Bronchial epithelial cell (primary cell): ENCODE measurements around the gene METTL25B. TPM values are rescaled to one million over a fixed set of nuclear protein-coding genes. Genes with fewer than 3 reads are reported as not detected.

Experiments
- DNase-seq: peaks from one replicate; pipeline ENCODE4 v3.0.0-alpha.2; 2010; ENCODE audit warnings: low read depth
- FAIRE-seq: peaks from 2 replicates; lab custom pipeline; 2011; peaks lifted over from hg19 to GRCh38; lab: Jason Lieb, UNC
- H3K27me3 ChIP-seq: 2 replicates; pipeline ENCODE4 v1.5.1; 2011; ENCODE audit warnings: low read length; ENCODE audit not compliant: control insufficient read depth, insufficient read depth
- H3K36me3 ChIP-seq: 2 replicates; pipeline ENCODE4 v1.5.1; 2011; ENCODE audit warnings: low read length; ENCODE audit not compliant: control insufficient read depth, insufficient read depth
- H3K4me3 ChIP-seq: 2 replicates; pipeline ENCODE4 v1.5.1; 2011; ENCODE audit warnings: mild to moderate bottlenecking, low read depth, low read length, control low read depth
- total RNA-seq: library from RNA; depleted of rRNA; stranded (reverse); fragments of >200 nt; gene quantifications from 2 replicates; pipeline ENCODE4 v1.2.1, GENCODE V29; 2014
- TF ChIP-seq, protein P1 (sequence below): IDR thresholded peaks from 2 replicates; pipeline ENCODE4 v1.5.1; 2011; ENCODE audit warnings: mild to moderate bottlenecking, moderate library complexity, low read length, control low read depth, inconsistent platforms; ENCODE audit not compliant: insufficient read depth, severe bottlenecking

METTL25B gene
- total RNA-seq, 1 donor from 2014 or later: 14.7 TPM

DNA sequence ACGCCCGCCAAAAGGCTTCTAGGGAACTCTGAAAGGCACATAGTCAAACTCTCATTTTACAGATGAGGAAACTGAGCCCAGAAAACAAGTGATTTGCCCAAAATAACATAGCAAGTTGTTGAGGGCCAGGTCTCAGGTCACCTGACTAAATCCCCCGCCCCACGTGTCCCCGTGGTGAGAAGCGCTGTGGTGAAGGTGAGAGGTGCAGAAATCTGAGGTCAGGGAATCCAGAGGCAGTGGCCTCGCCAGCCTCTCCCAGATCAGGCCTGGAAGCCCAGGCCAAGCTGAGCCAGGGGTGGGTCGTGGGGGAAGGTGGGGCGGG is 18.1 kb downstream of the METTL25B start:
- H3K4me3 ChIP-seq: peak overlapping the region; percentile 37
- TF ChIP-seq, protein P1, sequence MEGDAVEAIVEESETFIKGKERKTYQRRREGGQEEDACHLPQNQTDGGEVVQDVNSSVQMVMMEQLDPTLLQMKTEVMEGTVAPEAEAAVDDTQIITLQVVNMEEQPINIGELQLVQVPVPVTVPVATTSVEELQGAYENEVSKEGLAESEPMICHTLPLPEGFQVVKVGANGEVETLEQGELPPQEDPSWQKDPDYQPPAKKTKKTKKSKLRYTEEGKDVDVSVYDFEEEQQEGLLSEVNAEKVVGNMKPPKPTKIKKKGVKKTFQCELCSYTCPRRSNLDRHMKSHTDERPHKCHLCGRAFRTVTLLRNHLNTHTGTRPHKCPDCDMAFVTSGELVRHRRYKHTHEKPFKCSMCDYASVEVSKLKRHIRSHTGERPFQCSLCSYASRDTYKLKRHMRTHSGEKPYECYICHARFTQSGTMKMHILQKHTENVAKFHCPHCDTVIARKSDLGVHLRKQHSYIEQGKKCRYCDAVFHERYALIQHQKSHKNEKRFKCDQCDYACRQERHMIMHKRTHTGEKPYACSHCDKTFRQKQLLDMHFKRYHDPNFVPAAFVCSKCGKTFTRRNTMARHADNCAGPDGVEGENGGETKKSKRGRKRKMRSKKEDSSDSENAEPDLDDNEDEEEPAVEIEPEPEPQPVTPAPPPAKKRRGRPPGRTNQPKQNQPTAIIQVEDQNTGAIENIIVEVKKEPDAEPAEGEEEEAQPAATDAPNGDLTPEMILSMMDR: no peak

DNA sequence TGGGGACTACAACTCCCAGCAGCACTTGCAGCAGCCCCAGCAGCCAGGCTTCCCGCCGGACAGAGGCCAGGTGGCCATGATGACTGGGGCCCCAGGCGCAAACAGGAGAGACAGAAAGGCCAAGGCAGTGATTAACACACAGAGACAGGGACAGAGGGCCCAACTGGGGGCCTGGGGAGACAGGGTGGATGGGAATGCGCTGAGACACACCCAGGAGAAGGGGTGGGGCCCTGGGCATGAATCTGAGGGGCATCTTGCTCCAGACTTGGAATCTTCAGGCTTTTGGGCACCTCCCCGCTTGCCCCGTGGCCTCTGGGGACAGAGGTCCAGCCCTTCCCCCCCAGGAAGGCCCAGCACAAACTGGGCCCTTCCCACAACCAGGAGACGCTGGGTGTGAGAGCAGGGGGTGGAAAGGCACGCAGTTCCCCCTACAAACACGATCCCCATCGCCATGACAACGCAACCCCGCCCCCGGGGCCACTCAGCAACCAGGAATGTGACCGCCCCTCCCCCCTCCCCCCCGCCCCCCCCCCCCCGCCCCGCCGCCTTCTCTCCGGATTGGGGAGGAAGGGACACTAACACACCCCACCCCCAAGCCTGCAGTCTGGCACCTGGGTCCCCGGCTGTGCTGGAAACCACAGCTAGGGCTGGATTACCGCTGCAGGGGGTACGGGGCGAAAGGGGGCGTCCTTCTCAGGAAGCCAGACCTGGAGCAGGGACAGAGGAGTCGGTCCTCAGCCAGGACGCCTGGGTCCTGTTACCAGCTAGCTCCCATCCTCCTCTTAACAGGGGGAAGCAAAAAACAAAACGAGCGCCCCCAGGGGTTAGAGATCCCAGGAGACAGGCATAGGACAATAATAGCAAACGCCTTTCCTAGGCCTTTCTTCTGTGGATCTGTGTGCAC is 18.7 kb downstream of the METTL25B start:
- H3K27me3 ChIP-seq: no peaks in the 10 kb centered on the region

More for the DNA sequence above, 18.1 kb downstream of the METTL25B start:
- DNase-seq: no peak
- peaks cover 13% of the 10 kb centered on the region for H3K36me3 ChIP-seq
- H3K27me3 ChIP-seq: no peaks in the 10 kb centered on the region
- no peak for FAIRE-seq

DNA sequence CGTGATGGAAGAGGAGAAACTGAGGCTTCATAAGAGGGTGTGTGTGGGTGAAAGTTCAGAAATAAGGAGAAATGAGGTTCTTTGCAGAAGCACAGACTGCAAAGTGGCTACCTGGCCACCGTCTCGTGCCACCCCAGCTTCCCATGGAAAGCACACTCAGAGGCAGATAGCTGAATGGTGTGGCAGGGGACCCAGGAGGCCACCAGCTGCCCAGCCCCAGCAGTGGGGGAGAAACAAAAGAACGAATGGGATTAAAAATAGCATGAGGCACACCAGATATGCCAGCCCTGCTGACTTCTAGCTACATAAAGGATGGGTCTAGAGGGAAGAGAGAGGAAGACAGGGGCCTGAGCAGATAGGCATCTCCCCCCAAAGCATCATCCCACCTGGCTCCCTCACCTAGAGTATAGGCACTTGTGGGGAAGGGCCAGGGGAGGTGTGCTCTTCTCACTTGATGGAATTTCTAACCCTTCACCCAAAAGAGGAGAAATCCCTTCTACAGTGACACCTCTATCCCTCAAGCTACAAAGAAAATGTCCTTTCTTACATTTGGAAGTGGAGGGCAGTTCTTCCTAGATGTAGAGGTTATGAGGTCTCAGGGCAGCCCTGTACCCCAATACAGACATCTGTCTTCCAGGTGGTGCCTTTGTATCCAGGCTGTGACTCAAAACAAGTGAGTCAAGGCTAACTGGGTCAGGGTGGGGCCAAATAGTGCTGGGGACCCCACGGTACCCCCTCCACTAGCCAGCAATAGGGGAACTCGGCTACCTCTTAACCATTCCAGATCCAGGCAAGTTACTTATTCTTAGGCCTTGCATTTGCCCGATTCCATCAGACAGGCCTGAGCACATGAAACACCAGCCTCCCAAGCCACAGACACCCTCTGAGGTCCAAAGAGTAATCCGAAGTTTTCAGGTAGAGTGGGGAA is 19.7 kb downstream of the METTL25B start:
- peak overlapping the region; percentile 71 for H3K4me3 ChIP-seq
- peak; percentile 70 for DNase-seq
- H3K36me3 ChIP-seq: peaks cover 13% of the 10 kb centered on the region
- no peaks in the 10 kb centered on the region for H3K27me3 ChIP-seq
- FAIRE-seq: no peak
- TF ChIP-seq, protein P1: no peak

More for the DNA sequence above, 18.7 kb downstream of the METTL25B start:
- H3K4me3 ChIP-seq: peak overlapping the region; percentile 37
- TF ChIP-seq, protein P1: peak; percentile 20
- DNase-seq: peak; percentile 76
- H3K36me3 ChIP-seq: peaks cover 13% of the 10 kb centered on the region
- FAIRE-seq: no peak

DNA sequence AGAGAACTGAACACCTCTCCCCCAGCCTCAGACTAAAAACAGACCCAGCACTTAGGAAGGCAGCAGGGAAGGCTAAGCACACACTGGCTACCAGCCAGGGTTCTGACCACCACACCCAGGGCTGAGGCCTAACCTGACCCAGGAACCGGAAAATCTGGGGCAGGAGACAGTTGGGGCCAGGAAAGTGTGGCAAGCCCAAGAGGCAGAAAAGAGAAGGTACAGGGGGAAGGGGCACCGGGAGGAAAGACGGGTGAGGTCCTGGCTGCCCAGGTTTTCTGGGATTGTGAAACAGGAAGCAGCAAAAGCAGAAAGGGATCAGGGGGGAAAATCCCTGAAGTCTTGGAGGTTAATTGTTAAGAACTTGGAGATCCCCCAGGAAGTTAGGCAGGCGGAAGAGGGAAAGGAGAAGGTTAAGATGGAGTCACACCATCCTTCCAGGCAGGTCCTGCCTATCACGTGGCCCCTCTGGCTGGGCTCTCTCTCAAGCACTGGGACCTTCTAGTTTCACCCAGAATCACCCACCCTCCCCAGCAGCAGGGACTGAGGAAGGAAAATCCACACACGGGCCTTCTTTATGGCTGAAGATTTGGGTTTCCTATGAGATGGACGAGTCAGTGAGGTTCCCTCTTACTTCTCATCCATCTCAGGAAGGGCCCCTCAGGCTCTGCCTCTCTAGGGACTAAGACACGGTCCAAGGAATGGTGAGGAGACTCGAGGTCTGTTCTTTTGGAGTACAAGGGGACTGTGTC is 20.6 kb downstream of the METTL25B start:
- H3K4me3 ChIP-seq: peak overlapping the region; percentile 71
- FAIRE-seq: no peak
- peak; percentile 90 for DNase-seq

More for the DNA sequence above, 20.6 kb downstream of the METTL25B start:
- Histone ChIP-seq H3K27me3 (no peaks in the 10 kb centered on the region), H3K36me3 (peaks cover 8% of the 10 kb centered on the region)
- TF ChIP-seq, protein P1: no peak
